Transverse colon (tissue), 3 donors: ENCODE measurements around the gene TMEM72.

Experiments
- POLR2A ChIP-seq: fragments of 450-650 bp; IDR thresholded peaks from one replicate; pipeline ENCODE4 v1.6.1; 2016; ENCODE audit warnings: antibody characterized with exemption, mild to moderate bottlenecking, moderate library complexity
- TF ChIP-seq, protein P1 (sequence below), 5 experiments: fragments of 200-600 bp in 3 of 5; fragments of 450-650 bp in 2 of 5; sonication (generic) in 3 of 5; IDR thresholded peaks; 1 replicate in 2 of 5; 2 replicates in 3 of 5; pipeline ENCODE4 v1.5.1; 2016 to 2017; ENCODE audit warnings: antibody characterized with exemption in 5 of 5, inconsistent platforms in 3 of 5, mild to moderate bottlenecking in 2 of 5, moderate library complexity in 1 of 5

DNA sequence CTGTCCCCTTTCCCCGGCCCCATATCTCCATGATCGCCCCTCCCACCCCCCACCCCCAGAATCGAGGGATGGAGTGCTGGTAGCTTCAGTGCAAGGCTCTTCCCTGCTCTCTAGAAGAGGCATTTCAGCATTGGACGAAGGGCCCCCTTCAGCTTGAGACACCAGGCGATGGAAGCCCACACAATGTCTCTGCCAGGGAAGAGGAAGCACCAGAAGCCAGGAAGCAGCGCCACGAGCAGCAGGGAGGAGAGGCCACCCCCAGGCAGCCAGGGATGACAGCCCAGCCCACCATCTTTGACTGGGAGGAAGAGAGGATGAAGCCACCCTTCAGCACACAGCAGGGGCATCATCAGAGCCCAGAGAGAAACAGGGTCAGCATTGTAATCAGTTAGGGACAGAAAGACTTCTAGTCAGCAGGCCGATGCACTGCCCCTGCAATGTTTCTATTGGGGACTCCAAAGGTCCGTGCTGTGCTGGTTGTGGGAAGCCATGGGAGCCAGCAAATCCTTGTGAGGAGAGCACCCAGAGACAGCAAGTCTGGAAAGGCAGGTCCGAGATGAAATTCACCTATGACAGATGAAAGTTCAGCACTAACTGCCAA is 15.7 kb downstream of the TMEM72 start:
- TF ChIP-seq, protein P1, sequence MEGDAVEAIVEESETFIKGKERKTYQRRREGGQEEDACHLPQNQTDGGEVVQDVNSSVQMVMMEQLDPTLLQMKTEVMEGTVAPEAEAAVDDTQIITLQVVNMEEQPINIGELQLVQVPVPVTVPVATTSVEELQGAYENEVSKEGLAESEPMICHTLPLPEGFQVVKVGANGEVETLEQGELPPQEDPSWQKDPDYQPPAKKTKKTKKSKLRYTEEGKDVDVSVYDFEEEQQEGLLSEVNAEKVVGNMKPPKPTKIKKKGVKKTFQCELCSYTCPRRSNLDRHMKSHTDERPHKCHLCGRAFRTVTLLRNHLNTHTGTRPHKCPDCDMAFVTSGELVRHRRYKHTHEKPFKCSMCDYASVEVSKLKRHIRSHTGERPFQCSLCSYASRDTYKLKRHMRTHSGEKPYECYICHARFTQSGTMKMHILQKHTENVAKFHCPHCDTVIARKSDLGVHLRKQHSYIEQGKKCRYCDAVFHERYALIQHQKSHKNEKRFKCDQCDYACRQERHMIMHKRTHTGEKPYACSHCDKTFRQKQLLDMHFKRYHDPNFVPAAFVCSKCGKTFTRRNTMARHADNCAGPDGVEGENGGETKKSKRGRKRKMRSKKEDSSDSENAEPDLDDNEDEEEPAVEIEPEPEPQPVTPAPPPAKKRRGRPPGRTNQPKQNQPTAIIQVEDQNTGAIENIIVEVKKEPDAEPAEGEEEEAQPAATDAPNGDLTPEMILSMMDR (IDR thresholded peaks at IDR 0.05), result no peak
- TF ChIP-seq POLR2A, result no peak
